Smooth muscle cell (in vitro differentiated cells): ENCODE data around the gene CAPN7. TPM values are rescaled to one million over a fixed set of nuclear protein-coding genes. Genes with fewer than 3 reads are reported as not detected.

Source experiments
- DNase-seq: peaks from one replicate; lab custom pipeline; 2025; ENCODE audit not compliant: unreplicated experiment; lab: John Stamatoyannopoulos, UW
- H2AFZ ChIP-seq: fragments of 200-600 bp; sonication (generic); 2 replicates; pipeline ENCODE4 v1.6.0; 2016; ENCODE audit warnings: antibody characterized with exemption, low read depth, mild to moderate bottlenecking
- H3F3A ChIP-seq: fragments of 200-600 bp; sonication (generic); 2 replicates; pipeline ENCODE4 v1.6.0; 2017; ENCODE audit warnings: antibody characterized with exemption, low read depth
- H3K27ac ChIP-seq: fragments of 200-600 bp; sonication (generic); 2 replicates; pipeline ENCODE4 v1.5.1; 2016; ENCODE audit warnings: low read depth, mild to moderate bottlenecking
- H3K27me3 ChIP-seq: fragments of 200-600 bp; sonication (generic); 2 replicates; pipeline ENCODE4 v1.6.1; 2016; ENCODE audit warnings: low read depth, mild to moderate bottlenecking
- H3K36me3 ChIP-seq: fragments of 200-600 bp; sonication (generic); 2 replicates; pipeline ENCODE4 v1.5.1; 2016; ENCODE audit warnings: low read depth
- H3K4me1 ChIP-seq: fragments of 200-600 bp; sonication (generic); 2 replicates; pipeline ENCODE4 v1.5.1; 2016; ENCODE audit warnings: low read depth
- H3K4me2 ChIP-seq: fragments of 200-600 bp; sonication (generic); 2 replicates; pipeline ENCODE4 v1.6.0; 2016; ENCODE audit warnings: mild to moderate bottlenecking
- H3K4me3 ChIP-seq: fragments of 200-600 bp; sonication (generic); 2 replicates; pipeline ENCODE4 v1.5.1; 2016; ENCODE audit warnings: mild to moderate bottlenecking
- H3K79me2 ChIP-seq: fragments of 200-600 bp; sonication (generic); 2 replicates; pipeline ENCODE4 v1.6.0; 2016; ENCODE audit warnings: low read depth, mild to moderate bottlenecking
- H3K9ac ChIP-seq: fragments of 200-600 bp; sonication (generic); 2 replicates; pipeline ENCODE4 v1.6.0; 2016; ENCODE audit warnings: low read depth
- H3K9me3 ChIP-seq: fragments of 200-600 bp; sonication (generic); replicated peaks from 2 replicates; pipeline ENCODE4 v1.5.1; 2016; ENCODE audit warnings: low read depth
- H4K20me1 ChIP-seq: fragments of 200-600 bp; sonication (generic); 2 replicates; pipeline ENCODE4 v1.6.0; 2016; ENCODE audit warnings: low read depth
- WGBS: methylation state at CpG from one replicate; pipeline ENCODE4 v1.1.7; 2016; ENCODE audit warnings: low lambda C conversion rate; 5-methylcytosine and 5-hydroxymethylcytosine counted together
- polyA plus RNA-seq: library from polyadenylated mRNA; unstranded; fragments of >200 nt; fragmentation: Nextera tagmentation; extraction: Ambion mirVana; gene quantifications from 2 replicates; pipeline ENCODE4 v1.2.1, GENCODE V29; 2016
- total RNA-seq: library from RNA; depleted of rRNA; stranded (reverse); fragments of >200 nt; gene quantifications from 2 replicates; pipeline ENCODE4 v1.2.3, GENCODE V29; 2014
- TF ChIP-seq, protein P1 (sequence below): fragments of 200-600 bp; sonication (generic); IDR thresholded peaks from 2 replicates; pipeline ENCODE4 v1.5.1; 2017; ENCODE audit warnings: borderline replicate concordance, mild to moderate bottlenecking, antibody characterized with exemption; ENCODE audit not compliant: insufficient read depth, poor library complexity, severe bottlenecking

CAPN7 gene
- total and polyA plus RNA-seq, 2 experiments from 2014 or later, result 20.5 to 38.7 TPM

DNA sequence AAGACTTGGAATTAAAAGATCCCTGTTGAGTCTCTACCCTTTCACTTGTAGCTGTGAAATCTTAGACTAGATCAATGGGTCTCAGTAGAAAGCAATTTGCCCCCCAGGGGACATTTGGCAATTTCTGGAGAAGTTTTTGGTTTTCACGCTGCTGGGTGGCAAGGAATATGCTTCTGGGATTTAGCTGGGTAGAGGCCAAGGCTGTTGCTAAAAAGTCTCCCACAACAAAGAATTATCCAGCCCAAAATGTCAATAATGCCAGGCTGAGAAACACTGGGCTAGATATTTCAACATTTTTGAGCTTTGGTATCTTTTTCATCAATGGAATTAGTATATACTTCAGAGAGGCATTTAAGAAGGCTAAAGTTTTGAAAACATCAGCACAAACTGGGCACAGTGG lies 8.7 kb downstream of the CAPN7 start:
- H3K79me2 ChIP-seq, result peaks cover 42% of the 10 kb centered on the region
- 100% methylated on average over 1 of the region's 1 CpG for WGBS

DNA sequence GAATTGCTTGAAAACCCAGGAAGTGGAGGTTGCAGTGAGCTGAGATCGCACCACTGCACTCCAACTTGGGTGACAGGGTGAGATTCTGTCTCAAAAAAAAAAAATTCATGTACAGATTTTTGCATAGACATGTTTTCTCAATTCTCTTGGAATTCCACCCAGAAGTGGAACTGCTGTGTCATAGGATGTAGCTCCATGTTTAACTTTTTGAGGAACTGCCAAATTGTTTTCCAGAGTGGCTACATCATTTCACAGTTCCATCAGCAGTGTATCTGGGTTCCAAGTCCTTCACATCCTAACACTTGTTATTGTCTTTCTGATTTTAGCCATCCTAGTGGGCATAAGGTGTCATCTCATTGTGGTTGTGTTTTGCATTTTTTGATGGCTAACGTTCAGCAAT lies 9.9 kb downstream of the CAPN7 start:
- 95% methylated on average over 2 of the region's 2 CpGs for WGBS
- no peak overlapping the region for H2AFZ ChIP-seq
- no peak overlapping the region for H3K4me2 ChIP-seq
- no peak for DNase-seq
- peaks cover 40% of the 10 kb centered on the region for H4K20me1 ChIP-seq
- no peak overlapping the region for H3K9ac ChIP-seq
- TF ChIP-seq, protein P1, sequence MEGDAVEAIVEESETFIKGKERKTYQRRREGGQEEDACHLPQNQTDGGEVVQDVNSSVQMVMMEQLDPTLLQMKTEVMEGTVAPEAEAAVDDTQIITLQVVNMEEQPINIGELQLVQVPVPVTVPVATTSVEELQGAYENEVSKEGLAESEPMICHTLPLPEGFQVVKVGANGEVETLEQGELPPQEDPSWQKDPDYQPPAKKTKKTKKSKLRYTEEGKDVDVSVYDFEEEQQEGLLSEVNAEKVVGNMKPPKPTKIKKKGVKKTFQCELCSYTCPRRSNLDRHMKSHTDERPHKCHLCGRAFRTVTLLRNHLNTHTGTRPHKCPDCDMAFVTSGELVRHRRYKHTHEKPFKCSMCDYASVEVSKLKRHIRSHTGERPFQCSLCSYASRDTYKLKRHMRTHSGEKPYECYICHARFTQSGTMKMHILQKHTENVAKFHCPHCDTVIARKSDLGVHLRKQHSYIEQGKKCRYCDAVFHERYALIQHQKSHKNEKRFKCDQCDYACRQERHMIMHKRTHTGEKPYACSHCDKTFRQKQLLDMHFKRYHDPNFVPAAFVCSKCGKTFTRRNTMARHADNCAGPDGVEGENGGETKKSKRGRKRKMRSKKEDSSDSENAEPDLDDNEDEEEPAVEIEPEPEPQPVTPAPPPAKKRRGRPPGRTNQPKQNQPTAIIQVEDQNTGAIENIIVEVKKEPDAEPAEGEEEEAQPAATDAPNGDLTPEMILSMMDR, result no peak
- H3K36me3 ChIP-seq, result peaks cover 52% of the 10 kb centered on the region
- no peaks in the 10 kb centered on the region for H3F3A ChIP-seq
- no peaks in the 10 kb centered on the region for H3K9me3 ChIP-seq
- no peaks in the 10 kb centered on the region for H3K27me3 ChIP-seq
- peaks cover 29% of the 10 kb centered on the region for H3K79me2 ChIP-seq
- H3K4me1 ChIP-seq, result no peaks in the 10 kb centered on the region
- H3K4me3 ChIP-seq, result no peak overlapping the region
- H3K27ac ChIP-seq, result no peak overlapping the region

More for the DNA sequence above, 8.7 kb downstream of the CAPN7 start:
- H4K20me1 ChIP-seq, result peaks cover 51% of the 10 kb centered on the region
- no peak for DNase-seq
- H3K9ac ChIP-seq, result no peak overlapping the region
- no peak overlapping the region for H3K4me2 ChIP-seq
- no peak overlapping the region for H2AFZ ChIP-seq
- H3K27me3 ChIP-seq, result no peaks in the 10 kb centered on the region
- H3F3A ChIP-seq, result no peaks in the 10 kb centered on the region
- H3K9me3 ChIP-seq, result no peaks in the 10 kb centered on the region
- TF ChIP-seq, protein P1, result no peak
- no peaks in the 10 kb centered on the region for H3K4me1 ChIP-seq
- H3K4me3 ChIP-seq, result no peak overlapping the region
- H3K36me3 ChIP-seq, result peaks cover 43% of the 10 kb centered on the region
- H3K27ac ChIP-seq, result no peak overlapping the region

DNA sequence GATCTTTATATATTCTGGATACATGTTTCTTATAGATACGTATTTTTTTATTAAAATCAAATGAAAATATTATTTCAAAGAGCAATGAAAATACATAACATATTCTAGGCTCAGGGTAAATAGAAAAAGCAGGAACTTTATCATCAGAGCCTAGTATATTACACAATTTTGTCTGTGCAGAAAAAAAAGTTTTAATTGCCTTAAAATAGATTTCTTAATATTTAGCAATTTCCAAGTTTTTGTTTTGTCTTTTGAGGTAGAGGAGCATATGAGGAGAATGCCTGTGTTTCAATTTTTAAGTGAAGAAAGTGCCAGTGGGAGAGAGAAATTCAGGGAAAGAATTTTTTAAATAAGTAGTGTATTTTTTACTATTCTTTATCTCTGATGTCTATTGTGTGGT lies 10.5 kb downstream of the CAPN7 start:
- Histone ChIP-seq H3K9me3 (no peaks in the 10 kb centered on the region), H3K79me2 (peaks cover 24% of the 10 kb centered on the region), H2AFZ (no peak overlapping the region), H3F3A (no peaks in the 10 kb centered on the region), H3K36me3 (peaks cover 52% of the 10 kb centered on the region), H4K20me1 (peaks cover 35% of the 10 kb centered on the region), H3K4me3 (no peak overlapping the region), H3K27ac (no peak overlapping the region), H3K9ac (no peak overlapping the region), H3K27me3 (no peaks in the 10 kb centered on the region), H3K4me2 (no peak overlapping the region), H3K4me1 (no peaks in the 10 kb centered on the region)
- WGBS, result 100% methylated on average over 1 of the region's 1 CpG
- no peak for DNase-seq
- TF ChIP-seq, protein P1, result no peak

DNA sequence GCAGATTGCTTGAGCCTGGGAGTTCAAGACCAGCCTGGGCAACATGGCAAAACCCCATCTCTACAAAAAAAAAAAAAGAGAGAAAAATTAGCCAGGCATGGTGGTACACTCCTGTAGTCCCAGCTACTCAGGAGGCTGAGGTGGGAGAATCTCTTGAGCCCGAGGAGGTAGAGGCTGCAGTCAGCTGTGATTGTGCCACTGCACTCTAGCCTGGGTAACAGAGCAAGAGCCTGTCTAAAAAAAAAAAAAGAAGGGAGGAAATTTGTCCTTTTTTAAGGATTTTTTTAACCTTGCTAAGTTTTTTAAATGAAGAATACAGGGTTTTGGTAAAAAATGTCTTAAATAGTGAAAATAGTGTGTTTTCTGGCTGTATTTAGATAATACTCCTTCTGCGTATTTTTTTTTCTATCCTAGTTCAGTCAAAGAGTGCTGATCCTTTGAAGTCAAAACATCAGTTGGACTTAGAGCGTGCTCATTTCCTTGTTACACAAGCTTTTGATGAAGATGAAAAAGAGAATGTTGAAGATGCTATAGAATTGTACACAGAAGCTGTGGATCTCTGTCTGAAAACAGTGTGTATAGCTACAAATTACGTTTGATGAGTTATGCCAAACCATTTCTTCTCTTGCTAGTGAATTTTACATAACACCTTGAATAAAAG lies 11.1 kb downstream of the CAPN7 start:
- Histone ChIP-seq H4K20me1 (peaks cover 34% of the 10 kb centered on the region), H3K4me1 (no peaks in the 10 kb centered on the region), H3K27ac (no peak overlapping the region), H3K4me3 (no peak overlapping the region), H3K9me3 (no peaks in the 10 kb centered on the region), H3K27me3 (no peaks in the 10 kb centered on the region), H3K4me2 (no peak overlapping the region), H2AFZ (no peak overlapping the region), H3K36me3 (peaks cover 50% of the 10 kb centered on the region), H3F3A (no peaks in the 10 kb centered on the region), H3K79me2 (peaks cover 20% of the 10 kb centered on the region), H3K9ac (no peak overlapping the region)
- TF ChIP-seq, protein P1, result no peak
- WGBS, result 96% methylated on average over 4 of the region's 4 CpGs
- no peak for DNase-seq
